NCI-H526 treated with DMSO at 0.1 percent for 48 hours (cell line): ENCODE measurements around the gene PVALB.
"Not testable (repeated sequence)": the region's sequence is repeated elsewhere in the genome, so short reads cannot be mapped to it uniquely, and the experiment has no call there.

ENCODE experiments used
- DNase-seq: peaks from one replicate; lab custom pipeline; 2025; lab: John Stamatoyannopoulos, UW

The PVALB gene

DNA sequence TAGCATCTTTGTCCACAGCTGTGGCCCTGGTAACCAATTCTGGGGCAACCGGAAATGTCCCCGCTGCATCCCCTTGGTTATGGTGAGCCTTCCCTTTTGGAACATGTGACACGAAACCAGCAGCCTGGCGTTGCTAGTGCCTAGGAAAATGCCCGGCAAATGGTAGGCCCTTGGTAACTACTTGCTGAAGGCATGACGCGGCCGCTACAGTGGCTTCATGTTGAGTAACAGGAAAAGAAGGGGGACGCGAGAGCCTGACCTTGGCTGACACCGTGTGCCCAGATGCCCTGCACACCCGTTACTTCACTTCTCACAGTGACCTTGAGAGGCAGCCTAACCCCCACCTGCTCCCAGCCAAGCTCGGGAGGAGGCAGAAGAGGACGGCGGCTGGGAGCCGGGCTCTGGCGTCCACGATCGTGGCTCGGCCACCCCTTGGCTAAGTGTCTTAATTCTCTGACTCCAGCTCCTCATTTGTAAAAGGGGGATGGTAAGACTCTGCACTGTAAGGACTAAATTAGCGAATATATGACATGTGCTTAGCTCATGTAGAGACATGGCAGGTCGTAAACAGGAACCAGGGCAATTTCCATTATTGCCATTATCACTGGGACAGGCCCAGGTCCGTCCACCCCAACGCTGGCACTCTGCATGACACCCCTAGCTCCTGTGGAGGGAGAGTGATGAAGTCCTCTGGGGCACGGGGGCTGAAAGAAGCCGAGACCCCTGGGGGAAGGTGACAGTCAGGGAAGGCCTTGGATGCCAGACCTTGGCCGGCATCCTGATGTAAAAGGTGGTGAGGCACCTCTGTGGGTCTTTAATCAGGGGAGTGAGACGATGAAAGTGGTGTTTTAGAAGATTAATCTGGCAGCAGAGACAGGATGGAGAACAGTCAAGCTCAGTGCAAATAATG, 59.8 kb downstream of the PVALB start:
- no peak for DNase-seq

DNA sequence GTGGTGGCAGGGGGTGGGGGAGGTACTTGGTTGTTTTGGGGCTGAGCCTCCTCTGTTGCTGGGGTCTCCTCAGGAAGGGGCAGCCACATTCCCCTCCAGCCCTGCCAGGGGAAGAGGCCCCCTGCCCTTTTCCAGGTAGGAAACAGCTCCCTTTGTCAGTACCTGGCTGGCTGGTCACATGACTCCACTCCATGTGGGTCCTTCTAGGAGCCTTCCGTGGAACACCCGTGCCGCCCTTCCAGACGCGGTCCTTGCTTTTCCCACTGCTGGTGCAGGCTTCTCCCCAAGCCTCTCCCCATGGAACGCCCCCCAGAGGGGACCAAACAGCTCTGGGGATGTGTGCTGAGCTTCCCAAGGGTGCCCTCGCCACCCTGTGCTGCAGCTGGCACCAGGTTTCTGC, 60.8 kb downstream of the PVALB start:
- DNase-seq = no peak

DNA sequence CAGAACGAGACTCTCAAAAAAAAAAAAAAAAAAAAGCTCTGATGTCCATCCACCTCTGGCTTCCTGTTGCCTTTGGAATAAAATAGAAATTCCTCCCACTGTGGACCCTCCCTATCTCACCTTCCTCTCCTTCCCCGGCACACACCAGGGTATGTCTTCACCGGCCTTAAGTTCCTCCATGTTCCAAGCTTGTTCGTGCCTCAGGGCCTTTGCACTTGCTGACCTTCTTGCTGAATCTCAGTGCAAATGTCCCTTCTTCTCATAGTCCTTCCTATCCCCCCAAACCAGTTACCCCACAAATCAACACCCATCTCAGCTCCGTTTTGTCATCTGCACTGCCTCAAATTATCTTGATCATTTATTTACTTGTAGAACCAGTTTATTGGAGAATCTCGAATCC, 61.5 kb downstream of the PVALB start:
- no peak for DNase-seq

DNA sequence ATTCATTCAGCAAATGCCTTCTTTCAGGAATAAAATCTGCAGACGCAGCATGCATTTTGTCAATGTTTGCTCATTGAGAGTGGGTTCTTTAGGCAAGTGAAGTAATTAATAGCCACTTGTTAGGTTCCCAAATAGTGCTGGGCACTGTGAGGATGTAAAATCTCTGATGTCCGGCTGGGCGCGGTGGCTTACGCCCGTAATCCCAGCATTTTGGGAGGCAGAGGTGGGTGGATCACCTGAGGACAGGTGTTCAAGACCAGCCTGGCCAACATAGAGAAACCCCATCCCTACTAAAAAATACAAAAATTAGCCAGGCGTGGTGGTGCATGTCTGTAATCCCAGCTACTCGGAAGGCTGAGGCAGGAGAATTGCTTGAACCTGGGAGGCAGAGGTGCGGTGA, 62.0 kb downstream of the PVALB start:
- DNase-seq = not testable (repeated sequence)

DNA sequence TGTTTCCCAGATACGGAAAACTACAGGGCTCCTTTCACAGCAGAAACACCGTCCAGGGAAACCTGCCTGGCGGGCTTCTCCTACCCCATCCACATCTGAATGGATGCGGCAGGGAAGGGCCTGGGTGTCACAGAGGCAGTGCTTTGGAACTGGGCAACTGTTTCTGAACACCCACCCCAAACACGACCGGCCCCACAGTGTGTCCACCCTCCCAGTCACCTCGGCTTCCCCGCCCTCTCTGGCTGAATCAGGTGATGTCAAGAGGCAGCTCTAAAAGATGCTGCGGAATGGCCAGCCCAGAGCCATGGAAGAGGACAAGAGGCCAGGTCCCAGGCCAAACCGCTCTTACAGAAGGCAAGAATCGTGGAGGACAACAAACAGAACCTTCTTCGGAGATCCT, 62.9 kb downstream of the PVALB start:
- DNase-seq = no peak

DNA sequence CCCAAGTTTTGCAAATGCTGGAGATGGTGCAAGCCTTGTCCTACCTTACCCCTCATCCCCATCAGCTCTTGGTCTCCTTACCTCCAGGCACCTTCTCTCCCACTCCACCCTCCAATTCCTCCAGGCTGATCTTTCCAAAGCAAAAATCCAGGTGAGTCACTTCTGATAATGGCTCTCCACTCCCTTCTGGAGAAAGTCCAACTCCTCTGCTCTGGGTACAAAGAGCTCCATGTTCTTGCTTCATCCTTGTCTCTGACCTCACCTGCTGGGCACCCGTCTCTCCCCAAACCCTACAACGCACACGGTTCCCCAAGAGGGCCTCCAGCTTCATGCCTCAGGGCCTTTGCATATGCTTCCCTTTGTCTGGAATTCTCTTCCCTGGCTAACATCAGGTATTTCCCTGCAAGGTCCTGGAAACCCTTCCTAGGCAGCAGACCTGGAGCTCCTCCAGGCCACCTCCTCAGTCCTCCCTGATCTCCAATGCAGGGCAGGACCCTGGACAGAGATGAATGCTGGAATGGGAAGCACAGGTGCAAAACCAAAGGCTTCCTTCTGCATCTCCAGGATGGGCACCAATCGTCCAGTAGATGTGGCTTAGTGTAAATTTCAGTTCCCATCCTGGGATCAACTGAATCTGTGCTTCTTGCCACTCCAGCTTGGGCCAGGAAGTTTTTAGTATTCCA, 63.6 kb downstream of the PVALB start:
- DNase-seq = no peak
